Tibial nerve (tissue), 3 donors: ENCODE measurements around the gene TBC1D4.

Source experiments
- CTCF ChIP-seq, 5 experiments: fragments of 200-600 bp in 3 of 5; fragments of 450-650 bp in 2 of 5; sonication (generic) in 3 of 5; IDR thresholded peaks; one replicate each; pipeline ENCODE4 v1.5.1; 2016 to 2019; ENCODE audit warnings: antibody characterized with exemption in 5 of 5, mild to moderate bottlenecking in 3 of 5, moderate library complexity in 2 of 5
- POLR2A ChIP-seq, 2 donors: fragments of 450-650 bp; IDR thresholded peaks; one replicate each; pipeline ENCODE4 v1.6.1; 2017; ENCODE audit warnings: antibody characterized with exemption in 2 of 2, mild to moderate bottlenecking in 2 of 2, moderate library complexity in 2 of 2

DNA sequence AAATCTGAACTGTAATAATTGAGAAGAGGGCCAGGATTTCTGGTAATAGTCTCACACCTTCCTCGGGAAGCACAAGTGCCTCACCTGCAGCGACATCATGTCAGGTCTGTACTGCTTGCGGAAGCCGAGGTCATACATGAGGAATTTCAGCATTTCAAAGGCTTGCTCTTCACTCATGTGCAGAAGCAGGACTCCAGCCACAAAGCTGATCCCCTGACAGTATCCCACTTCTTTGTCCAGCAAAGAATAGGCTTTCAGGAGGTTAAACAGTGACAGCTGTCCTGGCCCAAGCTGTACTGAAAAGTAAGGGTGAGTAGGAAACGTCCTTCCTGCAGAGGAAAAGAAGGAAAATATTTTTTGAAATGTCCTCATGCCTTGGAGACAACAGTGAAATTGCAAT, 182.7 kb downstream of the TBC1D4 start:
- TF ChIP-seq POLR2A (IDR thresholded peaks at IDR 0.05) (no peak), CTCF (IDR thresholded peaks at IDR 0.05) (no peak)
